ENCODE results near the gene CDKAL1. TPM values are rescaled to one million over a fixed set of nuclear protein-coding genes. Genes with fewer than 3 reads are reported as not detected.
A peak's percentile ranks its signal among the peaks of the same experiment; 100 is the strongest.

Gene CDKAL1
- total RNA-seq, 1 donor from 2014 or later = 39.6 TPM

DNA sequence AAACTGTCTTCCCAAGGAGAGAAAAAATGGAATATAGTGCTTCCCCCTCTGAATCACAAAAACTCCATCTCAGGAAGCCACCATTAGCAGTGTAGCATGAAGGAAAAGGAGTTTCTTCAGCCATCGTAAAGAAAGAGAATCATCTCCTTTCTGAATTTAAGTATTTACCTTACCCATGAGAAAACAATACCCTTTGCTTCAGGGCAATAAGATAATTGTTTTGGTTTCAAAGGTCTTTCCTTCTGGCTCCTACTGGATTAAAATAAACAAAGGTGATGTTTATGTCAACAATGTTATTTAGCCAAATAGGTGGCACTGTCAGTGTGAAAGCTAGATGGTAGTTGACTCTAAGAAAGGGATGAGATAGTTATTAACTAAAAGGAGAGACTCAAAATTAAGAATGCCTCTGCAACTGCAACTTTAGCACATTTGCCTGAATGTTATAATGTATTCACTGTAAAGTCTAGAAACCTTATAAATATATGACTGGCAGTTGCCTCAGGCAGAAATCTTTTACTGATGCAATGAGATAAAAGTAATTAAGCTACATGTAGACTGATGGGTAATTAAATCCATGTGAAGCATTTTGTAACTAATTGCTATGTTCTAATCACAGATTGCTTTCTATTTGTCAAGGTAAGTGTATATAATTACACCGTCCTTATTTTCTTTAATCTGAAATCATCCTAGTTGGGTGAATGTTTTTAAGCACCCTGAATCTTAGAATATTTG, 399.0 kb downstream of the CDKAL1 start:
- Mint-ChIP-seq H3K4me1 (peaks cover 3% of the 10 kb centered on the region), H3K4me3 (no peak overlapping the region), H3K36me3 (no peaks in the 10 kb centered on the region), H3K27me3 (ENCODE audit: insufficient read depth, low read depth) (no peaks in the 10 kb centered on the region), H3K9me3 (no peaks in the 10 kb centered on the region), H3K27ac (no peak overlapping the region)
- Histone ChIP-seq H3K27me3 (no peaks in the 10 kb centered on the region), H3K9me3 (ENCODE audit: low read depth) (no peaks in the 10 kb centered on the region), H3K9ac (no peak overlapping the region), H3F3A (ENCODE audit: low read depth) (peaks cover 31% of the 10 kb centered on the region), H3K4me2 (peak overlapping the region; percentile 51), H3K4me1 (peaks cover 32% of the 10 kb centered on the region), H2AFZ (replicated peaks) (no peak overlapping the region), H3K36me3 (no peaks in the 10 kb centered on the region), H4K20me1 (ENCODE audit: low read depth) (no peaks in the 10 kb centered on the region), H3K4me3 (no peak overlapping the region), H3K27ac (peak overlapping the region; percentile 94), H3K79me2 (ENCODE audit: low read depth) (no peaks in the 10 kb centered on the region)
- TF ChIP-seq, protein P1, sequence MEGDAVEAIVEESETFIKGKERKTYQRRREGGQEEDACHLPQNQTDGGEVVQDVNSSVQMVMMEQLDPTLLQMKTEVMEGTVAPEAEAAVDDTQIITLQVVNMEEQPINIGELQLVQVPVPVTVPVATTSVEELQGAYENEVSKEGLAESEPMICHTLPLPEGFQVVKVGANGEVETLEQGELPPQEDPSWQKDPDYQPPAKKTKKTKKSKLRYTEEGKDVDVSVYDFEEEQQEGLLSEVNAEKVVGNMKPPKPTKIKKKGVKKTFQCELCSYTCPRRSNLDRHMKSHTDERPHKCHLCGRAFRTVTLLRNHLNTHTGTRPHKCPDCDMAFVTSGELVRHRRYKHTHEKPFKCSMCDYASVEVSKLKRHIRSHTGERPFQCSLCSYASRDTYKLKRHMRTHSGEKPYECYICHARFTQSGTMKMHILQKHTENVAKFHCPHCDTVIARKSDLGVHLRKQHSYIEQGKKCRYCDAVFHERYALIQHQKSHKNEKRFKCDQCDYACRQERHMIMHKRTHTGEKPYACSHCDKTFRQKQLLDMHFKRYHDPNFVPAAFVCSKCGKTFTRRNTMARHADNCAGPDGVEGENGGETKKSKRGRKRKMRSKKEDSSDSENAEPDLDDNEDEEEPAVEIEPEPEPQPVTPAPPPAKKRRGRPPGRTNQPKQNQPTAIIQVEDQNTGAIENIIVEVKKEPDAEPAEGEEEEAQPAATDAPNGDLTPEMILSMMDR (IDR thresholded peaks at IDR 0.05) = no peak
- no peak for TF ChIP-seq EZH2 (IDR thresholded peaks at IDR 0.05)
- TF ChIP-seq EZH2phosphoT487 (IDR thresholded peaks at IDR 0.05) = no peak
- no peak for DNase-seq (ENCODE audit: low spot score)

DNA sequence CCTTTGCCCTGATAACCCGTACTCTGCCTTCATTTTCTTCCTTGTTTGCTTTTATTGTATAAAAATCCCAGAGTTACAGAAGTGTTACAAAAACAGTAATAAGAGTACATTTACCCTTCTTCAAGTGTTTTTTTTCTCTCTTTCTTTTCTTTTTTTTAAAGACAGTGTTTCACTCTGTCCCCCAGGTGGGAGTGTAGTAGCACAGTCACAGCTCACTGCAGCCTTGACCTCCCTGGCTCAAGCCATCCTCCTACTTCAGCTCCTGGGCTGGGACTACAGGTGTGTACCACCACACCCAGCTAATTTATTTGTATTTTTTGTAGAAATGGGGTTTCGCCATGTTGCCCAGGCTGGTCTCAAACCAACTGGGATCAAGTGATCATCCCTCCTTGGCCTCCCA, 402.7 kb downstream of the CDKAL1 start:
- Mint-ChIP-seq H3K4me3 (no peak overlapping the region), H3K27me3 (ENCODE audit: insufficient read depth, low read depth) (no peaks in the 10 kb centered on the region), H3K27ac (no peak overlapping the region), H3K36me3 (peaks cover 3% of the 10 kb centered on the region), H3K9me3 (peaks cover 6% of the 10 kb centered on the region), H3K4me1 (peaks cover 14% of the 10 kb centered on the region)
- Histone ChIP-seq H3K79me2 (ENCODE audit: low read depth) (no peaks in the 10 kb centered on the region), H3K27ac (no peak overlapping the region), H3K27me3 (no peaks in the 10 kb centered on the region), H3K4me2 (no peak overlapping the region), H3K4me1 (peaks cover 36% of the 10 kb centered on the region), H3F3A (ENCODE audit: low read depth) (peaks cover 27% of the 10 kb centered on the region), H3K9ac (no peak overlapping the region), H4K20me1 (ENCODE audit: low read depth) (no peaks in the 10 kb centered on the region), H3K9me3 (ENCODE audit: low read depth) (no peaks in the 10 kb centered on the region), H3K4me3 (no peak overlapping the region), H2AFZ (replicated peaks) (no peak overlapping the region), H3K36me3 (no peaks in the 10 kb centered on the region)
- TF ChIP-seq EZH2phosphoT487 (IDR thresholded peaks at IDR 0.05) (no peak), EZH2 (IDR thresholded peaks at IDR 0.05) (no peak)
- TF ChIP-seq, protein P1 (IDR thresholded peaks at IDR 0.05) = no peak
- DNase-seq (ENCODE audit: low spot score) = no peak

DNA sequence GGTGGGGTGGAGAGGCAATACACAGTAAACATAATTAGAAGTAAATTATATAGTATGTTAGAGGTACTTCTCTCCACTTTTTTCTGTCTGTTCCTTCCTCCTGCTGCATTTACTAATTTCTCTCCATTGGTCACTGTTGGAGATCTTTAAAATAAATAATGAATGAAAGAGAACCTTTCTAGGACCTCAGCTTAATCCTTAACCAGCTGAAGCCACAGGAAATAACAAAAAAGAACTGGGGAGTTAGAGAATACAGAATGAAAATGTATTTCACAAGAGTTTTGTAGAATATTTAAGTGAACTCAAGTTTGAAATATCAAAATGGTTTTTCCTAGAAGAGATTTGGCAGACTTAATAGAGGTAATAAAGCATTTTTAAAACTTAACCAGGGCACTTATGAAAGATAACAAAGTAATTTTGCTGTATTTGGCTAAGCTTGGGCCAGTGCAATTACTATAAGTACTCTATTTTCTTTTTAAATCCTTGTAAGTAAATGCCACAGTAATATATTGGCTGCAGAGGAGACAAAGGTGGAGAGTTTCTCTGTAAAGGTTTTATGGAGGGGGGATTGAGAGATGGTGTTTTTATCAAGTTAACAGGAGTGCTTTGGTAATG, 405.0 kb downstream of the CDKAL1 start:
- Histone ChIP-seq H3K9me3 (ENCODE audit: low read depth) (no peaks in the 10 kb centered on the region), H4K20me1 (ENCODE audit: low read depth) (no peaks in the 10 kb centered on the region)
- no peak overlapping the region for H3K4me3 Mint-ChIP-seq

More for the DNA sequence above, 405.0 kb downstream of the CDKAL1 start:
- Mint-ChIP-seq H3K4me1 (peaks cover 14% of the 10 kb centered on the region), H3K36me3 (peaks cover 10% of the 10 kb centered on the region), H3K27me3 (ENCODE audit: insufficient read depth, low read depth) (no peaks in the 10 kb centered on the region), H3K9me3 (peaks cover 19% of the 10 kb centered on the region), H3K27ac (peak overlapping the region; percentile 44)
- H3K79me2 ChIP-seq (ENCODE audit: low read depth) = no peaks in the 10 kb centered on the region
- H3K4me3 ChIP-seq = no peak overlapping the region
- TF ChIP-seq, protein P1 (IDR thresholded peaks at IDR 0.05) = no peak
- TF ChIP-seq EZH2phosphoT487 (IDR thresholded peaks at IDR 0.05) (no peak), EZH2 (IDR thresholded peaks at IDR 0.05) (no peak)
- H2AFZ ChIP-seq (replicated peaks) = no peak overlapping the region
- no peaks in the 10 kb centered on the region for H3K27me3 ChIP-seq
- peaks cover 16% of the 10 kb centered on the region for H3K4me1 ChIP-seq
- H3K27ac ChIP-seq = peak overlapping the region; percentile 49
- no peak overlapping the region for H3K9ac ChIP-seq
- DNase-seq (ENCODE audit: low spot score) = no peak
- peak overlapping the region; percentile 62 for H3K4me2 ChIP-seq
- H3F3A ChIP-seq (ENCODE audit: low read depth) = peaks cover 7% of the 10 kb centered on the region
- H3K36me3 ChIP-seq = no peaks in the 10 kb centered on the region

Measured in neural progenitor cell (in vitro differentiated cells).